GM06990 (cell line): ENCODE data around the gene OLFM1.

Experiments used
- DNase-seq: peaks from one replicate; pipeline ENCODE4 v3.0.0-alpha.2; 2011; ENCODE audit not compliant: insufficient read length; ENCODE audit errors: extremely low read depth
- H3K27me3 ChIP-seq: replicated peaks from 2 replicates; pipeline ENCODE4 v1.6.0; 2011; ENCODE audit warnings: low read length; ENCODE audit not compliant: control insufficient read depth, insufficient read depth
- H3K36me3 ChIP-seq: 2 replicates; pipeline ENCODE4 v1.5.1; 2011; ENCODE audit warnings: low read length; ENCODE audit not compliant: control insufficient read depth, insufficient read depth
- H3K4me3 ChIP-seq: replicated peaks from 2 replicates; pipeline ENCODE4 v1.5.1; 2011; ENCODE audit warnings: low read depth, mild to moderate bottlenecking, control low read depth, low read length
- CTCF ChIP-seq: IDR thresholded peaks from 2 replicates; pipeline ENCODE4 v1.5.1; 2011; ENCODE audit warnings: low read length, control low read depth, mild to moderate bottlenecking, inconsistent platforms; ENCODE audit not compliant: insufficient read depth, poor library complexity, severe bottlenecking

The OLFM1 gene

GRCh38 chr9:135167356-135167755 lies 79.9 kb downstream of the OLFM1 start:
- no peak overlapping the region for H3K4me3 ChIP-seq
- no peak for TF ChIP-seq CTCF
- DNase-seq, result no peak
- H3K36me3 ChIP-seq, result no peaks in the 10 kb centered on the region
- H3K27me3 ChIP-seq, result no peaks in the 10 kb centered on the region; the same call in 1 of the 2 replicates

GRCh38 chr9:135167849-135168655 lies 80.6 kb downstream of the OLFM1 start:
- no peaks in the 10 kb centered on the region; the same call in 1 of the 2 replicates for H3K27me3 ChIP-seq
- no peak for TF ChIP-seq CTCF
- DNase-seq, result no peak
- H3K4me3 ChIP-seq, result no peak overlapping the region
- no peaks in the 10 kb centered on the region for H3K36me3 ChIP-seq

- Histone ChIP-seq H3K27me3 (no peaks in the 10 kb centered on the region; the same call in 1 of the 2 replicates), H3K4me3 (no peak overlapping the region), H3K36me3 (no peaks in the 10 kb centered on the region)
- DNase-seq, result no peak
- no peak for TF ChIP-seq CTCF
These were observed 82.3 kb downstream of the OLFM1 start for GRCh38 chr9:135169709-135170226.

- DNase-seq, result no peak
- TF ChIP-seq CTCF, result no peak
- no peaks in the 10 kb centered on the region for H3K36me3 ChIP-seq
- no peaks in the 10 kb centered on the region; the same call in 1 of the 2 replicates for H3K27me3 ChIP-seq
- H3K4me3 ChIP-seq, result no peak overlapping the region
These were observed 83.1 kb downstream of the OLFM1 start for GRCh38 chr9:135170535-135170934.
